Adipocyte (in vitro differentiated cells): ENCODE data around the gene TGFBI.

ENCODE experiments used
- DNase-seq: peaks from one replicate; pipeline ENCODE4 v3.0.0-alpha.2; 2015; ENCODE audit warnings: low read depth
- H3K27me3 ChIP-seq: replicated peaks from 2 replicates; pipeline ENCODE4 v1.7.0; 2013; ENCODE audit warnings: mild to moderate bottlenecking, low read length, moderate library complexity; ENCODE audit not compliant: control insufficient read depth, insufficient read depth
- H3K36me3 ChIP-seq: 2 replicates; pipeline ENCODE4 v1.7.0; 2013; ENCODE audit warnings: low read length, mild to moderate bottlenecking, moderate library complexity; ENCODE audit not compliant: control insufficient read depth, insufficient read depth, severe bottlenecking
- H3K4me1 ChIP-seq: 2 replicates; pipeline ENCODE4 v1.7.0; 2013; ENCODE audit warnings: mild to moderate bottlenecking, low read length, moderate library complexity; ENCODE audit not compliant: control insufficient read depth, insufficient read depth
- H3K4me3 ChIP-seq: 2 replicates; pipeline ENCODE4 v1.7.0; 2013; ENCODE audit warnings: mild to moderate bottlenecking, low read length, moderate library complexity
- H3K9ac ChIP-seq: 2 replicates; pipeline ENCODE4 v1.7.0; 2013; ENCODE audit warnings: mild to moderate bottlenecking, low read length, moderate library complexity
- H3K9me3 ChIP-seq: 2 replicates; pipeline ENCODE4 v1.7.0; 2013; ENCODE audit warnings: mild to moderate bottlenecking, low read length, moderate library complexity; ENCODE audit not compliant: control insufficient read depth

TGFBI gene

GRCh38 chr5:136016945-136017530, 11.8 kb upstream of the TGFBI start:
- Histone ChIP-seq H3K4me3 (no peak overlapping the region), H3K9me3 (no peaks in the 10 kb centered on the region), H3K9ac (peak overlapping the region; percentile 26), H3K36me3 (no peaks in the 10 kb centered on the region), H3K4me1 (peaks cover 83% of the 10 kb centered on the region), H3K27me3 (no peaks in the 10 kb centered on the region)
- DNase-seq: peak; percentile 38

- Histone ChIP-seq H3K4me3 (peak overlapping the region; percentile 9), H3K36me3 (no peaks in the 10 kb centered on the region), H3K9me3 (no peaks in the 10 kb centered on the region), H3K27me3 (no peaks in the 10 kb centered on the region), H3K9ac (peak overlapping the region; percentile 69), H3K4me1 (peaks cover 71% of the 10 kb centered on the region)
- DNase-seq: peak; percentile 97
These were observed 9.7 kb upstream of the TGFBI start for GRCh38 chr5:136018814-136019783.

- Histone ChIP-seq H3K4me1 (peaks cover 71% of the 10 kb centered on the region), H3K4me3 (peak overlapping the region; percentile 9), H3K9ac (peak overlapping the region; percentile 69), H3K36me3 (no peaks in the 10 kb centered on the region), H3K27me3 (no peaks in the 10 kb centered on the region), H3K9me3 (no peaks in the 10 kb centered on the region)
- no peak for DNase-seq
These were observed 8.8 kb upstream of the TGFBI start for GRCh38 chr5:136020001-136020382.

- Histone ChIP-seq H3K4me1 (peaks cover 73% of the 10 kb centered on the region), H3K9ac (peak overlapping the region; percentile 69), H3K4me3 (no peak overlapping the region), H3K27me3 (no peaks in the 10 kb centered on the region), H3K36me3 (no peaks in the 10 kb centered on the region), H3K9me3 (no peaks in the 10 kb centered on the region)
- peak; percentile 95 for DNase-seq
These were observed 8.3 kb upstream of the TGFBI start for GRCh38 chr5:136020383-136021015.

GRCh38 chr5:136021016-136021405, 7.8 kb upstream of the TGFBI start:
- Histone ChIP-seq H3K4me3 (no peak overlapping the region), H3K4me1 (peaks cover 75% of the 10 kb centered on the region), H3K27me3 (no peaks in the 10 kb centered on the region), H3K36me3 (no peaks in the 10 kb centered on the region), H3K9me3 (no peaks in the 10 kb centered on the region), H3K9ac (no peak overlapping the region)
- DNase-seq: peak; percentile 70

GRCh38 chr5:136022965-136023364, 5.8 kb upstream of the TGFBI start:
- Histone ChIP-seq H3K36me3 (no peaks in the 10 kb centered on the region), H3K4me3 (no peak overlapping the region), H3K27me3 (no peaks in the 10 kb centered on the region), H3K9ac (no peak overlapping the region), H3K4me1 (peaks cover 67% of the 10 kb centered on the region), H3K9me3 (no peaks in the 10 kb centered on the region)
- no peak for DNase-seq

GRCh38 chr5:136023958-136024541, 4.7 kb upstream of the TGFBI start:
- Histone ChIP-seq H3K27me3 (no peaks in the 10 kb centered on the region), H3K36me3 (no peaks in the 10 kb centered on the region), H3K4me1 (peaks cover 64% of the 10 kb centered on the region), H3K9me3 (no peaks in the 10 kb centered on the region), H3K9ac (peak overlapping the region; percentile 49), H3K4me3 (peak overlapping the region; percentile 16)
- DNase-seq: peak; percentile 75

GRCh38 chr5:136025900-136026299, 2.9 kb upstream of the TGFBI start:
- peak overlapping the region; percentile 9 for H3K4me3 ChIP-seq
- peak; percentile 67 for DNase-seq
- H3K27me3 ChIP-seq: no peaks in the 10 kb centered on the region
- no peak overlapping the region for H3K9ac ChIP-seq
- H3K36me3 ChIP-seq: no peaks in the 10 kb centered on the region
- peaks cover 60% of the 10 kb centered on the region for H3K4me1 ChIP-seq
- no peaks in the 10 kb centered on the region for H3K9me3 ChIP-seq

- Histone ChIP-seq H3K27me3 (no peaks in the 10 kb centered on the region), H3K36me3 (no peaks in the 10 kb centered on the region), H3K4me3 (no peak overlapping the region), H3K9me3 (no peaks in the 10 kb centered on the region), H3K4me1 (peaks cover 58% of the 10 kb centered on the region), H3K9ac (no peak overlapping the region)
- no peak for DNase-seq
These were observed 2.2 kb upstream of the TGFBI start for GRCh38 chr5:136026636-136027035.

GRCh38 chr5:136027311-136027710, 1.5 kb upstream of the TGFBI start:
- Histone ChIP-seq H3K9ac (no peak overlapping the region), H3K9me3 (no peaks in the 10 kb centered on the region), H3K4me1 (peaks cover 64% of the 10 kb centered on the region), H3K27me3 (no peaks in the 10 kb centered on the region), H3K36me3 (no peaks in the 10 kb centered on the region), H3K4me3 (no peak overlapping the region)
- DNase-seq: no peak

- no peak for DNase-seq
- H3K9me3 ChIP-seq: no peaks in the 10 kb centered on the region
- peaks cover 72% of the 10 kb centered on the region for H3K4me1 ChIP-seq
- no peak overlapping the region for H3K4me3 ChIP-seq
- no peaks in the 10 kb centered on the region for H3K27me3 ChIP-seq
- H3K9ac ChIP-seq: no peak overlapping the region
- no peaks in the 10 kb centered on the region for H3K36me3 ChIP-seq
These were observed 698 bp upstream of the TGFBI start for GRCh38 chr5:136028090-136028489.
